NCI-H345 treated with DMSO at 0.1 percent for 48 hours (cell line): ENCODE measurements around the gene TGM2.

Experiments used
- DNase-seq: peaks from one replicate; lab custom pipeline; 2025; ENCODE audit not compliant: unreplicated experiment; lab: John Stamatoyannopoulos, UW

TGM2 gene

DNA sequence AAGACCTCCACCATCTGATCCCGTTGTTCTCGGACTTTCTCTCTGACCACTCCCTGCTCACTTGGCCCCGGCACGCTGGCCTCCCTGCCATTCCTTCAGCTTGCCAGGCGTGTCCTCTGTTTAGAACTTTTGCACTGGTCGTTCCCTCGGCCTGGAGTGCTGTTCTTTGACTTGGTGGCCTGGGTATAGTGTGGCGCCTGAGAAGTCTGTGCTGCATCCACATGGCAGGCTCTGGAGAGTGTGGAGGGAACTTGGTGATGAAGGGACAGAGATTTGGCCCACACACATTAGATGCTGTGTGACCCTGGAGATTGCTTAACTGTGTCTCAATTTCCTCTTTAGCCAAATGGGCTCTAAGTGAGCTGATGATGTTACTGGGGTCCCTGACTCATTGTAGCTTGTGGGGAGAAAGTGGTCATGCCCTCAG, 13.0 kb upstream of the TGM2 start:
- no peak for DNase-seq

- no peak for DNase-seq
Measured at GRCh38 chr20:38177201-38177600, 12.1 kb upstream of the TGM2 start.

GRCh38 chr20:38175304-38176180, 10.5 kb upstream of the TGM2 start:
- DNase-seq: no peak

DNA sequence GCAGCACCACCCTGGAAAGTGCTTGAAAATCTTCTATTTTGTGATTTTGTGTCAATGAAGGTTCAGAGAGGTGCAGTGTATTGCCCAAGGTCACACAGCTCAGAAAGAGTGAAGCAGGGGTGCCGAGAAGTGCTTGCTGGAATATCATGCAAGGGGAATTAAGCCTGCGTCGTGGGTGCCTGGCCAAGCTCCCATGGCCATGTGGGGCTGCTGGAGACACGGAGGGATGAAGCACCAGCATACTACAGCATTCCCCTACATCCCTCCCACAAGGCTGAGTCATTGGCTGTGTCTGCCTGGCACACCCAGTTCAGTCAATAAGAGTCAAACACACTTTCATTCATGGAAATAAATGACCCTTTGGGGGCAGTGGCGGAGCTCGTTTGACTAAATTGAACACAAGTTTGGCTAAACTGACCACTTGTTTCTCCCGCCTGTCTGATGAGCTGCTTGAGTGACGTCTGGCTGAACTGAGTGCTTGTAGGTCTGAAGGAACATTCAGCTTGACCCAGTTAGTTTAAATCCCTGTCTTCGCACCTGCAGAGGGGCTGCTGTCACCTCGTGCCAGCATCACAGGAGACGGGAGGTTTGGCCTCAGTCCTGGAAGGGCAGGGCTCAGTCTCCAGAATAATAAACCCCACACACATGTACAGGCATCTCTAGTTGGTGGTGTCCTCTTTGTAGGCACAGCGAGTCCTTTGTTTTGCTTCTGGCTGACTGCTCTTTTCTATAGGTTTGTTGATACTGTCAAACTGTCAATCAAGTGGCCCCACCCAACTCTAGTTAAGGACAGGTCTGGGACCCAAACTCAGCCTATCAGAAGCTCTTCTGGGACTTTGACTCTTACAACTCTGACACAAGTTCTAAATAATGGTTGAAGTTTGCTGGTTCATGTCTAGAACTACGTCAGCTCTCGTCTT, 8.4 kb upstream of the TGM2 start:
- DNase-seq: no peak

- no peak for DNase-seq
Measured at GRCh38 chr20:38172408-38172807, 7.3 kb upstream of the TGM2 start.

DNA sequence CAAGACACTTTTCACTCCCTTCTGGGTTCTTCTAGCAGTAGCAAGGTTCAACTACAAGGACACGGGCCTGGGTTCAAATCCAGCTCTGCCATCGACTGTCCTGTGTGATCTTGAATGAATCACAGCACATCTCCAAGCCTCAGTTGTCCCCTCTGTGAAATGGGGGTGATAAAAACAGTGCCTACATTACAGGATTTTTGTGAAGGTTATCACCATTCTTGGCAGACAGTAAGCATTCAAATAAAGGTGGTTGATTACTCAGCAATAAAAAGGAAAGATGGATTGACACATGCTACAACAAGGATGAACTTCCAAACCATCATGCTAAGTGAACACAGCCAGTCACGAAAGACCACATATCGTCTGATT, 6.6 kb upstream of the TGM2 start:
- no peak for DNase-seq

DNA sequence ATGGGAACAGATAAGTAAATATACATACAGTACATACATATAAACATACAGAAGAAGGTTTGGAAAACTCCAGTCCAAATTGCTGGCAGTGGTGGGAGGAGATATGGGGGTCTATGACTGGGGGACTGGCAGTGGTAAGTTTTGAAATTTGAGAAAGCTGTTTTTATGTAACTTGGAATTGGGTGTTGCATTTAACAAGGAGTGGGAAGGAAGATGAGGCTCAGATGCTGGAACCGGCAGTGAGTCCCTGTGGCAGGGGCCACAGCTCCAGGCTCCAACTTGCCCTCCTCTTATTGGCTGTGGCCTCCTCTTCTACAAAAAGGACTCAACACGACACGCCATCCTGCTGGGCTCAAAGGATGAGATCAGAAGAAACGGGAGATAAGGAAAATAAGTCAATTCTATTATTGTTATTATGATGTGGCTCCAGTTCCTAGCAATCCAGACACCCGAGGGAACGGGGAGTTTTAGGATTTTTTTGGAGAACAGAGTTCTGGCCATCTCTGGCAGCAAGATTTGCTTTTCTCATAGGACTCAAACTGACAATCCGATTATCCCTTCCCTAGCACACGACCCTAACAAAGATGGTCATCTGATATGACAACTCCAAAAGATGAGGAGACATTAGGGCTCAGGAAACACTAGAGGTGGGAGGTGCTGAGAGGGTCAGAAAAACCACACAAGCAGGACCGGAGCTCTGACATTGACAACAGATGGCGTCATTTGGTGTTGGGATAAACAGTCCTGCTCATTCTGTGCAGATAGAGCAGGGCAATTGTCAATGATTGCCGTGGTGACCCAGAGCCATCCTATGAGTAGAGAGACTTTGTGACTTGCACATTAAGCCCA, 6.0 kb upstream of the TGM2 start:
- no peak for DNase-seq

DNA sequence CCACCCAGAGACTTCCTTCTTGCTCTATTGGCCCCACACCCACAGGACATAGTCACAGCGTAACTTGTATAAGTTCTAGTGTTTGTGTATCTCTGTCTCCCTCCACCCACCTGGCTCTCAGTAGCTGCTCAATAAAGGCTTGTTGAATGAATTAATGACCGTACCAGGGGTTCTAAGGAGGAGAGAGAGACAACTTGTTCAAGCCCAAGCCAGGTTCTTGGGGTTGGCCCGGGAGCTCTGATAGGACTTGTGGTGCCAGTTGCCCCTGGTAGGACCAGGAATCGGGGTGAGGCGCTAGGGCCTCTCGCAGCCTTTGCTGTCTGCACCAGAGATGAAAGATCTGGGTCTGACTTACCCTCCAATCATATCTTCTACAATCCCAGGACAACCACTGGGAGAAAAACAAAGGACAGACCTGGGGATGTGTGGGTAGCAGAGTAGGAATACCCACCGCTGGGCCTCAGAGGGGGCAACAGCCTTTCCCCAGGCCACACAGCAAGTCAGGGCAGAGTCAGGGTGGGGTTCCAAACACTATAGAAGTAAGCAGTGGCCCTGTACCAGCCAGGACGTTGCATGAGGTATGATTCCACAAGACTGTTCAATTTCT, 5.3 kb upstream of the TGM2 start:
- DNase-seq: no peak

- DNase-seq: no peak
Measured at GRCh38 chr20:38169636-38170193, 4.6 kb upstream of the TGM2 start.

DNA sequence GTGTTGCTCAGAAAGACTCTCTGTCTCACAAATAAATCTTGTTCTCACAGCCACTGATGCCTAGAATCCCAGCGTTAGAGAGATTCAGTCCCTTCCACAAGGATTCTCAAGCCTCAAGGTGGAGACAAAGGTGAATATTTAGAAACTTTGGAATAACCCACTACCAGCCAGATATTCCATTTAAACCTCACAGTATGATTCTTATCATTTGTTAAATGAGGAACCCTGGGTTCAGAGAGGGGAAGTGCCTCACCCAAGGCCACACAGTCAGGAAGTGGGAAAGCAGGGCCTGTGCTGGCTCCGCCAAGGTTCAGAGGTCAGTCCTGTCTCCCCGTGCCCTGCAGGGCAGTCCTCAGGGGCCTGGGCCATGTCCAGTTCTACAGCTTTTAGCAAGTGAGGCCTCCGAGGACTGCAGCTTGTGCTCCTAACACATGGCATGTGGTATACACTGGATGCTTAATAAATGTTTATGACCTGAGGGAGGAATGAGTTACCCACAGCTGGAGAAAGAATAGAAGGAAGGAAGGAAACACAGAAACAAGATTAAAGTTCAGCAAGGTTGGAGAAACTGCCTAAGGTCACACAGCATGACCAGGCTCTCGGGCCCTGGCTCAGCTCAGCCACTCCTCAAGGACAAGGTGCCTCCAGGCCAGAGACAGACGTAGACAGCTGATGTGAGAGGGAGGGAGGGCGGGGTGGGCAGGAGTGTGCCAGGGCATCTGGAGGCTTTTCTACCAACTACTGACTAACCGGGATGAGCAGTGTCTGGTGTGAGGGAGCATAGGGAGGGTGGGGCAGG, 3.9 kb upstream of the TGM2 start:
- no peak for DNase-seq

DNA sequence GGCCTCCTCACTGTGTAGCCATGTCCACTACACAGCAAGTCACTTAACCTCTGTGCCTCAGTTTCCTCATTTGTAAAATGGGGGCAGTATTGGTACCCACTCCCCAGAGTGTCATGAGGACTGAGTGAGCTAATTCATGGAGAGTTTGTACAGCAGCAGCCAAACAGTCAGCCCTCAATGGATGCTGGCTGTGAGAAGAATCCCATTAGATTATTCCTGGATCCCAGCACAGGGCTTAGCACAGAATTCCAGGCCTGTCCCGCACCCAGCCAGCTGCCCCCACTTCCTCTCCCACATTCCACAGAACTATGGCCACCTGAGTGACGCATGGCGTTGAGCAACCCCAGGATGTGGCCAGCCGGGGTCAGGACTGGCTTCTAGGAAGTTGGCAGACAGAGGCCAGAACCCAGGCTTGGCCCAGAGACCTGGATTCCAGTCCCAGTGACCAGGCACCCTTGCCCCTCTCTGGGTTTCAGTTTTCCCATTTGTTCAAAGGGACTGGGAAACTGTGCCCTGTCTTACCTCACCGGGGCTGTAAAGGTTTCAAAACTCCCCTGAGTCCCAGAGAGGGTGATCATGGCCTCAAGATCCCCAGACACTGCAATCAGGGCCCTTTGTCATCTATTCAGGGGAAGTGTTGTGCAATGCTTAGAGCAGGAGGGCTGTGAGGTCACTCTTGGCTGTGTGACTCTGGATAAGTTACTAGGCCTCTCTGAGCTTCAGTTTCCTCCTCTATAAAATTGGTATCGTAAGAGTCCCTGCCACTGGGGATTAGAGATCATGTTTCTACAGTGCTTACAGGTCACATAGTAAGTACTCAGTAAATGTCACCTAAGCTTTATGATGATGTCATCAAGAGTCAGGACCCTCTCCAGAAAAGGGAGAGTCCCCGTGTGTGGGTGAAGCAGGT, 3.0 kb upstream of the TGM2 start:
- DNase-seq: no peak

DNA sequence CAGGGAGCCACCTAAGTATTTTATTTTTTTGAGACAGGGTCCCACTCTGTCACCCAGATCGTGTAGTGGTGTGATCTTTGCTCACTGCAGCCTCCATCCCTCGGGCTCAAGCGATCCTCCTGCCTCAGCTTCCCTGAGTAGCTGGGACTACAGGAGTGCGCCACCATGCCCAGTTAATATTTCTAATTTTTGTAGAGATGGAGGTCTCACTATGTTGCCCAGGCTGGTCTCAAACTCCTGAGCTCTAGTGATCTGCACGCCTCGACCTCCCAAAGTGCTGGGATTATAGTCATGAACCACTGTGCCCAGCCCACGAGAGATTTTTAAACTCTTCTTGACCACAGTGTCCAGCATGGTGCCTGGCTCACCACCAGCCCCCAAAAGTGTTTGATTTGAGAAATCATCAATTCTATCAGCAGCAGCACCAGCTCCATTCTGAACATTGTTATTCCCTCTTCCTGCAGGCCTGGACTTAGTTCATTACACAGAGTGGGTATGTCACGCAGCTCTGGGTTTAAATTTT, 2.3 kb upstream of the TGM2 start:
- DNase-seq: no peak

GRCh38 chr20:38166703-38167233, 1.7 kb upstream of the TGM2 start:
- DNase-seq: no peak

GRCh38 chr20:38165966-38166702, 1.1 kb upstream of the TGM2 start:
- no peak for DNase-seq

DNA sequence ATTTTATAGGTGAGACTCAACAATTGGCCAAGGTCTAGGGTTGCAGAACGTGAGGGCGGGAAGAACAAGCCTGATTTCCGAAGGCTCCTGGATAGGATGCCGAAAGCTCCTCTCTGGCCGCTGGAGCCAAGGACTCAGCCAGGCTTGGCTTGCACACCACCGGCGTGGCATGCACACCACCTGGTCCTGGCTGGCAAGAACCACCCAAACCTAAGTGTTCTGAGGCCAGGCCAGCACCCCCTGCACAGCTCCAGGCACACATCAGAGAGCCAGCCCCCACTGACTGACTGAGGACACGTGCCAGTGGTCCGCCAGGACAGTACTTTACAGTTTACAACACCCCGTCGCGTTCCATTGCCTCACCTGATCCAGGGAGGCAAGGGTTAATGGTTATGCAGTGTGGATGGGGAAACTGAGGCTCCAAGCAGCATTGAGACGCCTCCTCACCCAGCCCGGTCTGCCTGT, 414 bp downstream of the TGM2 start:
- no peak for DNase-seq

GRCh38 chr20:38164069-38164468, 1.0 kb downstream of the TGM2 start:
- no peak for DNase-seq
